AG20443 (cell line): ENCODE measurements around the gene PTGES.
"Not testable (repeated sequence)": the region's sequence is repeated elsewhere in the genome, so short reads cannot be mapped to it uniquely, and the experiment has no call there.

Experiments
- DNase-seq: peaks from one replicate; pipeline ENCODE4 v3.0.0; 2012; ENCODE audit warnings: low spot score, mixed read lengths

The PTGES gene

GRCh38 chr9:129752900-129753729 lies at the start of gene PTGES:
TSS of gene PTGES (minus strand) at chr9:129753042. CDS start at chr9:129753012, 30 bp downstream.
- peak; percentile 93 for DNase-seq

- no peak for DNase-seq
These were observed 48.7 kb upstream of the PTGES start for GRCh38 chr9:129801504-129801903.

GRCh38 chr9:129798973-129799372 lies 46.1 kb upstream of the PTGES start:
- DNase-seq = no peak

- not testable (repeated sequence) for DNase-seq
These were observed 43.2 kb upstream of the PTGES start for GRCh38 chr9:129796029-129796428.

- no peak for DNase-seq
These were observed 41.7 kb upstream of the PTGES start for GRCh38 chr9:129794549-129794948.

GRCh38 chr9:129786481-129786880 lies 33.6 kb upstream of the PTGES start:
- DNase-seq = no peak

- DNase-seq = no peak
These were observed 33.0 kb upstream of the PTGES start for GRCh38 chr9:129785866-129786265.

GRCh38 chr9:129784970-129785369 lies 32.1 kb upstream of the PTGES start:
- DNase-seq = not testable (repeated sequence)

- DNase-seq = peak; percentile 90
These were observed 30.9 kb upstream of the PTGES start for GRCh38 chr9:129783516-129784361.

- peak; percentile 29 for DNase-seq
These were observed 29.1 kb upstream of the PTGES start for GRCh38 chr9:129781981-129782380.

GRCh38 chr9:129781131-129781530 lies 28.3 kb upstream of the PTGES start:
- no peak for DNase-seq

GRCh38 chr9:129779560-129780190 lies 26.8 kb upstream of the PTGES start:
- DNase-seq = no peak

GRCh38 chr9:129778469-129778868 lies 25.6 kb upstream of the PTGES start:
- DNase-seq = no peak

GRCh38 chr9:129777769-129778130 lies 24.9 kb upstream of the PTGES start:
- DNase-seq = no peak

GRCh38 chr9:129776938-129777768 lies 24.3 kb upstream of the PTGES start:
- DNase-seq = peak; percentile 97

GRCh38 chr9:129776566-129776937 lies 23.7 kb upstream of the PTGES start:
- peak; percentile 29 for DNase-seq

GRCh38 chr9:129776096-129776495 lies 23.3 kb upstream of the PTGES start:
- not testable (repeated sequence) for DNase-seq

GRCh38 chr9:129775448-129775798 lies 22.6 kb upstream of the PTGES start:
- no peak for DNase-seq

- DNase-seq = no peak
These were observed 22.1 kb upstream of the PTGES start for GRCh38 chr9:129774791-129775447.

- no peak for DNase-seq
These were observed 20.6 kb upstream of the PTGES start for GRCh38 chr9:129773262-129774048.
